IgD-negative memory B cell (primary cell): ENCODE measurements around the gene KLK4. TPM values are rescaled to one million over a fixed set of nuclear protein-coding genes. Genes with fewer than 3 reads are reported as not detected.

Experiments
- H3K27ac Mint-ChIP-seq, 3 donors: one replicate each; pipeline ENCODE4 v1.8.0; 2020 to 2022; ENCODE audit warnings: mild to moderate bottlenecking in 3 of 3, mixed read lengths in 3 of 3, moderate library complexity in 1 of 3
- H3K27me3 Mint-ChIP-seq: one replicate; pipeline ENCODE4 v1.8.0; 2021; ENCODE audit warnings: mixed read lengths
- H3K36me3 Mint-ChIP-seq: one replicate; pipeline ENCODE4 v1.8.0; 2020; ENCODE audit warnings: mild to moderate bottlenecking, mixed read lengths
- H3K4me1 Mint-ChIP-seq, 3 donors: one replicate each; pipeline ENCODE4 v1.8.0; 2020 to 2022; ENCODE audit warnings: mixed read lengths in 3 of 3, mild to moderate bottlenecking in 1 of 3
- H3K4me3 Mint-ChIP-seq, 4 donors: one replicate each; pipeline ENCODE4 v1.8.0; 2020 to 2022; ENCODE audit warnings: mild to moderate bottlenecking in 4 of 4, mixed read lengths in 4 of 4, moderate library complexity in 3 of 4
- H3K9me3 Mint-ChIP-seq, 3 donors: one replicate each; pipeline ENCODE4 v1.8.0; 2020 to 2021; ENCODE audit warnings: mixed read lengths in 3 of 3, mild to moderate bottlenecking in 1 of 3
- polyA plus RNA-seq: library from polyadenylated mRNA; unstranded; fragments of 300-500 nt; fragmentation: Illumina TruSeq; gene quantifications from one replicate; pipeline ENCODE4 v1.2.3, GENCODE V29; 2021

KLK4 gene
- polyA plus RNA-seq, 1 donor from 2014 or later, result not detected

DNA sequence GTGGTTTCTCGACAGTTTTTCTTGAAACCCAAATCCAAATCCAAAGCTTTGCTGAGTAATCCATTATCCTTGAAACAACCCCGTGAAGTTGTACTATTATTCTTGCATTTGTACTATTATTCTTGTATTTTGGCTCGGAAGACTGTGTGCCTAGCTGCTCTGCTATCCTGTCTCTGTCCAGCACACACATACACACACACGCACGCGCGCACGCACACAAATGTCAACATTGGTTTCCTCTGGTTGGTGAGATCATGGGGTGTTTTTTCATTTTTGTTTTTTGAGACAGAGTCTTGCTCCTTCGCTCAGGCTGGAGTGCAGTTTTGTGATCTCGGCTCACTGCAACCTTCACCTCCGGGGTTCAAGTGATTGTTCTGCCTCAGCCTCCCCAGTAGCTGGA lies 14.9 kb upstream of the KLK4 start:
- Mint-ChIP-seq H3K27me3 (peaks cover 28% of the 10 kb centered on the region), H3K36me3 (no peaks in the 10 kb centered on the region)

DNA sequence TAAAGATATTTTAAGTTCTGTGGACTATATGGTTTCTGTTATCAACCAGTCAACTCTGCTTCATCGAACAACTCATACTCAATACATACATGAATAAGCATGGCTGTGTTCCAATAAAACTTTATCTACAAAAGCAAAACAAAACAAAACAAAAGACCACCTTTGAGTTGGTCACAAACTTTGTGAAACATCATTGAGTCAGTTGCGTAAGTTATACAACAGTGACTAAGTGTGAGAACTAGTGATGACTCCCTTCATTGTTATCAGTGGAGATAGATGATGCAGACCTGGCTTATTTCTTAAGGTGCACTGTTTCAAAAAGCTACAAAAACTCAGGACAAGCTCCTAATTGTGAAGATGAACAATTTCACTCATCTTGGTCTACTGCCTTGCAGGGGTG lies 14.5 kb upstream of the KLK4 start:
- H3K27me3 Mint-ChIP-seq, result peaks cover 25% of the 10 kb centered on the region

More for the DNA sequence above, 14.9 kb upstream of the KLK4 start:
- H3K4me1 Mint-ChIP-seq, result peaks cover 4 to 11% (median 7%) of the 10 kb centered on the region in 3 donors
- no peak overlapping the region for H3K27ac Mint-ChIP-seq
- no peak overlapping the region for H3K4me3 Mint-ChIP-seq
- no peaks in the 10 kb centered on the region for H3K9me3 Mint-ChIP-seq

DNA sequence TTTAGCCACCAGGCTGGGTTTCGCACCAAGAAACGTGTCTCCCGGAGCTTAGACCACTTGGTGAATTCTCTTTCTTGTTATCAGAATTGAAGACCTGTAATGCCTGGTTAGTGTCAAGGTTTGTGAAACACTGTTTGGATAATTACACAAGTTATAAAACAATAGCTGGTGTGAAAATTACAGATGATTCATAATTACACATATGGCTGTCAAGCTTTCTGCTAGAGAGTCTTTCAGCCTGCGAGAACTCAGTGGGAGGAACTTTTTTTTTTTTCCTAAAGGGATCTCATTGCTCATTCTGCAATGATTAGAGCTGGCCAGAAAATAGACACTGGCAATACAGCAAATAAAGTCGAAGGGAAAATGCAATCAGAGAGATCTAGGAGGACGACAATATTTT lies 13.4 kb upstream of the KLK4 start:
- H3K4me3 Mint-ChIP-seq, result no peak overlapping the region
- H3K4me1 Mint-ChIP-seq, result peaks cover 4 to 8% (median 7%) of the 10 kb centered on the region in 3 donors
- H3K36me3 Mint-ChIP-seq, result no peaks in the 10 kb centered on the region
- H3K9me3 Mint-ChIP-seq, result no peaks in the 10 kb centered on the region
- H3K27ac Mint-ChIP-seq, result no peak overlapping the region
- H3K27me3 Mint-ChIP-seq, result peaks cover 28% of the 10 kb centered on the region

More for the DNA sequence above, 14.5 kb upstream of the KLK4 start:
- no peak overlapping the region for H3K4me3 Mint-ChIP-seq
- H3K27ac Mint-ChIP-seq, result no peak overlapping the region
- no peaks in the 10 kb centered on the region for H3K36me3 Mint-ChIP-seq
- H3K9me3 Mint-ChIP-seq, result no peaks in the 10 kb centered on the region
- peaks cover 4 to 11% (median 7%) of the 10 kb centered on the region in 3 donors for H3K4me1 Mint-ChIP-seq

DNA sequence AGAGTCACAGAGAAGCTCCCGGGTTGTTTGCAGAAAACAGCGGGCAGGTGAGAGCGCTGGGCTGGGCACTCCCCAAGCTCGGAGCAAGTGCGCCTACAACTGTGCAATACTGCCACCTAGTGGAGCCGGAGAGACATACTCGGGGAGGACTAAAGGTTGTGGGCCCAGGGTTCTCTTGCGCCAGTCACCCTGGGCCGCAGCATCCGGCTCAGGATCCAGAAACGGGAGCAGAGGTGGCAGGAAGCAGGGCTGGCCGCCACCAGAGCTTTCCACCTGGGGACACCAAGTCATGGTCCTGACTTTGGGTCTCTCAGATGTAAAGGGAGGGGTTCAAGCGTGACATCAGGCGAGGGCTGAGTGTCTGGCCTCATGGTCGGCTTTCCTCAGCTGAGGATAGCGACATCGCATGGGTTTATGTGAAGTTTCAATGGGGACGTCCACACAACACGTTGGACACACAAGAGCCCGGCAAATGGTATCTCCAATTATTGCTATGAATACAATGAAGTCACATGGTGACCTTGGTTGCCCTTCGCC lies 11.2 kb upstream of the KLK4 start:
- Mint-ChIP-seq H3K27ac (no peak overlapping the region), H3K36me3 (no peaks in the 10 kb centered on the region), H3K4me1 (peaks cover 4 to 8% (median 7%) of the 10 kb centered on the region in 3 donors), H3K9me3 (no peaks in the 10 kb centered on the region), H3K27me3 (peaks cover 25% of the 10 kb centered on the region), H3K4me3 (peak overlapping the region in 1 of 4 donors; percentile 44)

DNA sequence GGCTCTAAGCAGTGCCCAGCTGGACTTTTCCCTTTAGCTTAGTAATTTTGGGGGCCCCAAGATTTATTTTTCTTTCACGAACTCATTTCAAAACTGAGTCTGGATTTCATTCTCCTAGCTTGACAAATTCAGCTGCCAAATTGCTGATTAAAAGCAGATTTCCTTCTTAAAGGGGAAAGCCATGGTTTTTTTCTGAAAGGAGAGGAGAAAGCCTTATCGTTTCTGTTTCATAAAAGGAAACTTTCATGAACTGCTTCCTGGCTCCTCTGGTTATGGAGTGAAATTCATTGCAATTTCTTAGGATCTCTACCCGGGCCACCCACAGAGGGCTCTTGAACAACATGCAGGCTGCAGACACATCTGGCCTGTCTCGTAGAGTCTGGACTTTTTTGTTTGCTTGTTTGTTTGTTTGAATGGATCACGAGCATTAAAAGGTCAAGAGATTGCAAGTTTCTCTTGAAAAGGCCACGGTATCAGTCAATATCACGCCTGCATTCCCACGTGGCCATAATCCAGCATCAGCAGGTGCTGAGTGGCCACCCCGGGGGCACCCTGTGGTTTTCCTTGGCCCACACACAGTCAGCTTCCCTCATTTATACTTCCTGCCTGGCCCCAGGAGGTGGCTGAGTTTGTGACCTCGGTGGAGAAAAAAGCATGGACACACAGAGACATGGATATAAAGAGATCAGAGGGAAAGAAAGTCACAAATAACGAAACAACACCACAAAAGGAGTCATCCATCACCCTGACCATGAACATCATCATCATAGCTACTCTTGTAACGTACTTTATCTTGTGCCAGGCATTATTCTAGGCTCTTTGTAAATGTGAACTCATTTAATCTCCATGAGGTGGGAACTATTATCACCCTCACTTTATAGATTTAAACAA lies 10.5 kb upstream of the KLK4 start:
- H3K4me1 Mint-ChIP-seq, result peaks cover 4 to 8% (median 7%) of the 10 kb centered on the region in 3 donors
- H3K27ac Mint-ChIP-seq, result no peak overlapping the region

DNA sequence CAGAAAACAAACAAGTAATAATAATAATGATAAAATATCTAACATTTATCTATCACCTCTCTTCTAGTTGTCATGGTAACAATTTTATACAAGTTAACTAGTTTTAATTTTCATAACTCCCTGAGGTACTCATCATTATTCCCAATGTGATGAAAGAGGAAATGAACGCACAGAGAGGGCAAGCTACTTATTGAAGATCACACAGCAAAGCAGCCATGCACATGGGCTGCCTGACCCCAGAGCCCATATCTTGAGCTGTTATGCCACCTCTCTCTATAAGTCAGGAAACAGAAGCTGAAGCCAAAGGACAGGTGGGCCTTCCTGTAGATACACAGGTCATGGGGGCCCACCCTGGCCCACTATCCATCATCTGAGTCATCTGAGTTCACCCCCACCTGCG lies 4.9 kb upstream of the KLK4 start:
- H3K27ac Mint-ChIP-seq, result no peak overlapping the region
- H3K36me3 Mint-ChIP-seq, result no peaks in the 10 kb centered on the region
- no peaks in the 10 kb centered on the region for H3K4me1 Mint-ChIP-seq
- H3K27me3 Mint-ChIP-seq, result peaks cover 25% of the 10 kb centered on the region
- H3K9me3 Mint-ChIP-seq, result no peaks in the 10 kb centered on the region
- H3K4me3 Mint-ChIP-seq, result no peak overlapping the region

More for the DNA sequence above, 10.5 kb upstream of the KLK4 start:
- Mint-ChIP-seq H3K9me3 (no peaks in the 10 kb centered on the region), H3K4me3 (no peak overlapping the region), H3K36me3 (no peaks in the 10 kb centered on the region), H3K27me3 (peaks cover 24% of the 10 kb centered on the region)

DNA sequence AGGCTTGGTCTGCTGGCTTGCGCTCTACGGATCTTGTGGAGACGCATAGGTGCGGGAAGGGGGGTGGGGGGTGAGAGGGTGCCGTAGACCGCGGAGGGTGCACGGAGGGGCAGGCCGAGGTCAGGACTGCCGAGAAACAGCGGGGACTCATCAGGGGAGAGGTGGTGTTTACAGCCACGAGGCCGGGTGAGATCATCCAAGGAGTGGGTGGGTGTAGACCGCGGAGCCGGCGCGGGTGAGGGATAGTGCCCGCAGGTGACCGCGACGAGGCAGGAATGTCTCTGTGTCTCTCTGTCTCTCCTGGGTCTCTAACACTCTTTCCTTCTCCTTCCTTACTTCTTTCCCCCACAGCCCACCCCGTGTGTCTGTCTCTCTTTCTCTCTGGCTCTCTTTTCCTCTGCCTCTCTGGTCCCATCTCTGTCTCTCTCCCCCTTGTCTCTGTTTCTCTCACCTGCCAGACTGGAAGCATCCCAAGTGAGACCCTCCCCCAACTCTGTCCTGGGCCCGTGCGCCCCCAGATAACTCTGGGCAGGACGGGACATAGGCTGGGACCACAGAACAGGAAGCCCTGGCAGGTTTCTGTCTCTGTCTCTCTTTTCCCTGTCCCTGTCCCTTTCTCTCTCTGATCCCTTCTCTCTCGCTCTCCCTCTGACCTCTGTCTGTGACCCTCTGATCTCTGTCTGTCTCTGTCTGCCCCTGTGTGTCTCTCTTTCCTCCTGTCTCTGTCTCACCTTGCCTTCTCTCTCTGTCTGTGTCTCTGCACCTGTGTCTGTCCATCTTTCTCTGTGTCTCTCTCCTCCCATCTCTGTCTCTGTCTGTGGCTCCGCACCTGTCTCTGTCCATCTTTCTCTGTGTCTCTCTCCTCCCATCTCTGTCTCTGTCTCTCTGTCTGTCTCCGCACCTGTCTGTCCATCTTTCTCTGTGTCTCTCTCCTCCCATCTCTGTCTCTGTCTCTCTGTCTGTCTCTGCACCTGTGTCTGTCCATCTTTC lies 1.8 kb upstream of the KLK4 start:
- Mint-ChIP-seq H3K27ac (no peak overlapping the region), H3K4me3 (no peak overlapping the region), H3K4me1 (peaks cover 0 to 6% (median 2%) of the 10 kb centered on the region in 3 donors), H3K9me3 (no peaks in the 10 kb centered on the region), H3K27me3 (peaks cover 34% of the 10 kb centered on the region), H3K36me3 (no peaks in the 10 kb centered on the region)

DNA sequence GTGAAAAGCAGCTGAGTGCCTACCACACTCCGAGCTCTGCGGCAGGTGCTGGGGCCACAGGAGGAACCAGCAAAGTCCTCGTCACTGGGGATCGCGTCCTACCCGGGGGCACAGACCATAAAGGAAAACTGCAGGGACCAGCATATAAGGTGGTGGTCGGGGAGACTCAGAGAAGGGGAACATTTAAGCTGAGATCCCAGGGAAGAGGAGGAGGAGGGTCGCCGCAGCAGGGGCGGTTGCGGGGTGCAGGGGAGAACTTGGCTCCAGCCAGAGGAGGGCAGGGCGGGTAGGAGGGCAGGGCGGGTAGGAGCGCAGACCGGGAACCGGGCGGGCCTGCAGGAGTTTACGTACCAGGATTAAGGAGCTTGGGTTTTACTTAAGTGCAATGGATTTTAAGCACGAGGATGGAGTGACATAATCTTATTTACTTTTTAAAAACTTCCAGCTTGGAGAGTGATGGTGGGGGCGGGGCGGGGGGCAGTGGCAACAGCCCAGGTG lies 956 bp upstream of the KLK4 start:
- H3K4me3 Mint-ChIP-seq, result no peak overlapping the region
- no peak overlapping the region for H3K27ac Mint-ChIP-seq
- H3K27me3 Mint-ChIP-seq, result peaks cover 39% of the 10 kb centered on the region
- no peaks in the 10 kb centered on the region for H3K9me3 Mint-ChIP-seq
- H3K36me3 Mint-ChIP-seq, result no peaks in the 10 kb centered on the region
- H3K4me1 Mint-ChIP-seq, result peaks cover 0 to 6% (median 2%) of the 10 kb centered on the region in 3 donors

DNA sequence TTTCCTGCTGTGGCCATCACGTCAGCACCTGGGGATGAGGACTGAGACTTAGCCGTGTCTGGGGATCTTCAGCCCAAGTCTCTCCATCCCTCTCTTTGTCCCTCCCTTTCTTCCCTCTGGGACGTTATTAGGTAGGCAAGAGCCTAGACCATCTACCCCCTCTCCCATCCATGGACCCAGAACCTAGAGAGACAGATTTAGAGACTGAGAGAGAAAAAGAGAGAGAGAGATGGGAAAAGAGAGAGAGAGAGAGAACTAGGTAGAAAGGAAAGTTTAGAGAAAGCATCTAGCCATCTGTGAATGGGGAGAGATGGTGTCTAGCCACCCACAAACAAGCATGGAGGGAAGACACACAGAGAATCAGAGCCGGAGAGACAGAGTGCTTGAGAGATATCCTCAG lies 473 bp downstream of the KLK4 start:
- H3K27me3 Mint-ChIP-seq, result peaks cover 43% of the 10 kb centered on the region
- H3K4me1 Mint-ChIP-seq, result peaks cover 0 to 8% (median 2%) of the 10 kb centered on the region in 3 donors
- no peaks in the 10 kb centered on the region for H3K36me3 Mint-ChIP-seq
- H3K4me3 Mint-ChIP-seq, result no peak overlapping the region
- no peak overlapping the region for H3K27ac Mint-ChIP-seq
- H3K9me3 Mint-ChIP-seq, result no peaks in the 10 kb centered on the region

DNA sequence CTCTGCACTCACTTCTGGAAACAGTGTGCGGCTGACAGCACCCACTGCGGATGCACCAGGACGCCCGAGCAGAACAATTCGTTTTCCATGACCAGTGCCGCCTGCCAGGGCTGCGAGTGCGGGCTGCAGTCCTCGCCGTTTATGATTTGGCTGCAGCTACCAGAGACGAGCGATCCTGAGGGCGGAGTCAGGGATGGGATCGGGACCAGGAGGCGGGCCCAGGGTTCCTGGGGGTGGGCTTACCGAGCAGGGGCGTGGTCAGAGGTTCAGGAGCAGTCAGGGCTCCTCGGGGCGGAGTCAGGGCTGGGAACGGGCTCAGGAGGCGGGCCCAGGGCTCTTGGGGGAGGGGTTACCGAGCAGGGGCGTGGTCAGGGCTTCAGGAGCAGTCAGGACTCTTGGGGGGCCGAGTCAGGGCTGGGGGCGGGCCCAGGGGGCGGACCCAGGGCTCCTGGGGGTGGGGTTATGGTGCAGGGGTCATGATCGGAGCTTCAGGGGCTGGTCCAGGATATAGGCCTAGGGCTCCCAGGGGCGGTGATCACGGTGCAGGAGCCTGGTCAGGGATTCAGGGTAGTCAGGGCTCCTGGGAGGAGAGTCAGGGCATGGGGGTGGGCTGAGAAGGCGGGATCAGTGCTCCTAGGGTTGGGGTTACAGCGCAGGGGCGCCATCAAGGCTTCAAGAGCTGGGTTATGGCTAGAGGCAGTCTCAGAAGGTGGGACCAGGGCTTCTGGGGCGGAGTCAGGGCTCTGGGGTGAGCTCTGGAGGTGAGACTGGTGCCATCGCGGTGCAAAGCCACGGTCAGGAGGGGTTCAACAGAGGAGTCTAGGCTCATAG lies 1.7 kb downstream of the KLK4 start:
- H3K9me3 Mint-ChIP-seq, result no peaks in the 10 kb centered on the region
- H3K27me3 Mint-ChIP-seq, result peaks cover 44% of the 10 kb centered on the region
- H3K4me3 Mint-ChIP-seq, result peak overlapping the region in 3 of 4 donors; percentile 31 to 77 (median 41)
- H3K36me3 Mint-ChIP-seq, result no peaks in the 10 kb centered on the region
- peaks cover 0 to 8% (median 2%) of the 10 kb centered on the region in 3 donors for H3K4me1 Mint-ChIP-seq
- no peak overlapping the region for H3K27ac Mint-ChIP-seq

DNA sequence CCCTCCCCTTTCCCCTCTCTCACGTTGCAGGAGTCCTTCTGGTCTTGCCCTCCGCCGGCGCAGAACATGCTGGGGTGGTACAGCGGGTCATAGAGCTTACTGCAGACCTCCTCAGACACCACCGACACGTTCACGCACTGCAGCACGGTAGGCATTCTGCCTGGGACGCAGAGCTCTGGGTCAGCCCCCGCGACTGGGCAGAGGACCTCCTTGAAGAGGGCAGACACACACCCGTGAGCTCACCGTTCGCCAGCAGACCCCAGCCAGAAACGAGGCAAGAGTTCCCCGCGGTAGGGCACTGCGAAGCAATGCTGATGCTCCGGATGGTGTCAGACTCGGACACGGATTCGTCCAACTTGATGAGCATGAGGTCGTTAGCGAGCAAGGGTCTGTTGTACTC lies 2.9 kb downstream of the KLK4 start:
- peak overlapping the region in 1 of 4 donors; percentile 67 for H3K4me3 Mint-ChIP-seq
- peaks cover 44% of the 10 kb centered on the region for H3K27me3 Mint-ChIP-seq
- H3K36me3 Mint-ChIP-seq, result no peaks in the 10 kb centered on the region
- no peak overlapping the region for H3K27ac Mint-ChIP-seq
- H3K9me3 Mint-ChIP-seq, result no peaks in the 10 kb centered on the region
- peaks cover 0 to 8% (median 2%) of the 10 kb centered on the region in 3 donors for H3K4me1 Mint-ChIP-seq

DNA sequence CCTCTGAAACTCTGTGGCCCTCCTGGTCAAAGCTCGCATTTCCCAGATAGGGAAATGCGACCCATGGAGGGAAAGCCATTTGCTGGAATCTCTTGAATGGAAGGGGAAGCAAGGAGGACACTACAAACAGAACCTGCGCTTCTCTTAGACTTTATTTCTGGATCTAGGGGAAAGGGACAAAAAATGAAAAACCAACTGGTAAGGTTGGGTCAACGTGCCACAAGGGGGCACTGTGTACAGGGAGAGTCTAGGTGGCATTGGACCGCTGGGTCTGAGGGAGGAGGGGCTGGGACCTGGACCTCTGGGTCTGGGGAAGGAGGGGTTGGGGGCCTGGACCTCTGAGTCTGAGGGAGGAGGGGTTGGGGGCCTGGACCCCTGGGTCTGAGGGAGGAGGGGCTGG lies 5.0 kb downstream of the KLK4 start:
- no peak overlapping the region for H3K4me3 Mint-ChIP-seq
- no peaks in the 10 kb centered on the region for H3K36me3 Mint-ChIP-seq
- peaks cover 36% of the 10 kb centered on the region for H3K27me3 Mint-ChIP-seq
- peak overlapping the region in 1 of 3 donors; percentile 54 for H3K27ac Mint-ChIP-seq
- no peaks in the 10 kb centered on the region for H3K9me3 Mint-ChIP-seq
- peaks cover 0 to 8% (median 2%) of the 10 kb centered on the region in 3 donors for H3K4me1 Mint-ChIP-seq

DNA sequence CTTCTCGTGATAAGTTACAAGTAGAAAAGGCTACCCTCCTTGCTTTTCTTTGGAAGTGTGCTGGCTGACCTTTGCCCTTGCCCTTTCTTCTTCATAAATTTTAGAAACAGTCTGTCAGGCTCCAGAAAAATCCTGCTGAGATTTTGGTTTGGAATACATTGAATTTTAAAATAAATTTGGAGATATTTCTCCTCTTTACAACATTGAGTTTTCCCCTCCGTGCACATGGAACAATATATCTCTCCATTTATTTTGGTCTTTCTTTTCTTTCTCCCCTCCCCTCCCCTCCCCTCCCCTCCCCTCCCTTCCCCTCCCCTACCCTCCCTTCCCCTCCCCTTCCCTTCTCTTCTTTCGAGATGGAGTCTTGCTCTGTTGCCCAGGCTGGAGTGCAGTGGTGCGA lies 8.6 kb downstream of the KLK4 start:
- H3K4me3 Mint-ChIP-seq, result peak overlapping the region in 1 of 4 donors; percentile 52
- peaks cover 11% of the 10 kb centered on the region for H3K27me3 Mint-ChIP-seq
- H3K36me3 Mint-ChIP-seq, result peaks cover 1% of the 10 kb centered on the region
- no peaks in the 10 kb centered on the region for H3K9me3 Mint-ChIP-seq
- H3K27ac Mint-ChIP-seq, result no peak overlapping the region
- peaks cover 3 to 6% (median 5%) of the 10 kb centered on the region in 3 donors for H3K4me1 Mint-ChIP-seq

DNA sequence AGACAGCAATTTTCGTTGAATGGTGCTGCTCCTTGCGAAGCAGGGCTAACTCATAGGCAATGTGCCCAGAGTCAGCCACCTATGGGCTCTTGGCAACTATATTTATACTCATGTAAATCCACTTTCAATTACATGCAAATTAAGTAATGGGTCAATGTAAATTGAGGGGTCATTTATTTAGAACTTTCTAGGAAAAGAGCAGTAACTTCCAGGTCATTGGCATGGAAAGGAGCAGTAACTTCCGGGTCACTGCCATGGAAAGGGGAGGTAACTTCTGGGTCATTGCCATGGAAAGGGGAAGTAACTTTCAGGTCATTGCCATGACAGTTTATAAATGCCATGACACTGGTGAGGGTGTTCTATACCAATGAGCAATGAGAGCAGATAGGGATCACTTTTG lies 11.6 kb downstream of the KLK4 start:
- peaks cover 4% of the 10 kb centered on the region for H3K27me3 Mint-ChIP-seq
- peak overlapping the region in 1 of 3 donors; percentile 15 for H3K27ac Mint-ChIP-seq
- H3K36me3 Mint-ChIP-seq, result peaks cover 1% of the 10 kb centered on the region
- peaks cover 10 to 20% (median 20%) of the 10 kb centered on the region in 3 donors for H3K4me1 Mint-ChIP-seq
- no peaks in the 10 kb centered on the region for H3K9me3 Mint-ChIP-seq
- H3K4me3 Mint-ChIP-seq, result no peak overlapping the region
